Measurements from ENCODE around the gene EGF.
"Not testable (repeated sequence)": the region's sequence is repeated elsewhere in the genome, so short reads cannot be mapped to it uniquely, and the experiment has no call there.

The EGF gene

DNA sequence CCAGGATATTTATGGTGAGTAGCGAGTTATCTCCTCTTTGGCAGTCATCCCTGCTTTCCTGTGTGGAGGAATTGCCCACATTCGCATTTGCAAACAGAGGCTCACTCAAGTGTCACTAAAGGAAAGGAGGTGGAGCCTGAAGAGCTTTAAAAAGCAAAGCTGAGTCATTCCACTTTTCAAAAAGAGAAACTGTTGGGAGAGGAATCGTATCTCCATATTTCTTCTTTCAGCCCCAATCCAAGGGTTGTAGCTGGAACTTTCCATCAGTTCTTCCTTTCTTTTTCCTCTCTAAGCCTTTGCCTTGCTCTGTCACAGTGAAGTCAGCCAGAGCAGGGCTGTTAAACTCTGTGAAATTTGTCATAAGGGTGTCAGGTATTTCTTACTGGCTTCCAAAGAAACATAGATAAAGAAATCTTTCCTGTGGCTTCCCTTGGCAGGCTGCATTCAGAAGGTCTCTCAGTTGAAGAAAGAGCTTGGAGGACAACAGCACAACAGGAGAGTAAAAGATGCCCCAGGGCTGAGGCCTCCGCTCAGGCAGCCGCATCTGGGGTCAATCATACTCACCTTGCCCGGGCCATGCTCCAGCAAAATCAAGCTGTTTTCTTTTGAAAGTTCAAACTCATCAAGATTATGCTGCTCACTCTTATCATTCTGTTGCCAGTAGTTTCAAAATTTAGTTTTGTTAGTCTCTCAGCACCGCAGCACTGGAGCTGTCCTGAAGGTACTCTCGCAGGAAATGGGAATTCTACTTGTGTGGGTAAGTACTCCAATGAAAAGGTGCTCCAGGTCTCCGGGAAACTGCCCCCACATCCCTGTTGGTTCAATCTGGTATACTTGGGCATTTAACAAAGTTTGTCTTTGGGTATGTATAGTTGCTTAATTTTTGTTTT is at the start of gene EGF:
Gene EGF (plus strand): TSS at position 178 of the 890 bp plus-strand sequence. CDS start 453 bp downstream, at position 631.
- no peak for DNase-seq

- DNase-seq: no peak
Observed at GRCh38 chr4:109864134-109864533, 48.5 kb upstream of the EGF start.

DNA sequence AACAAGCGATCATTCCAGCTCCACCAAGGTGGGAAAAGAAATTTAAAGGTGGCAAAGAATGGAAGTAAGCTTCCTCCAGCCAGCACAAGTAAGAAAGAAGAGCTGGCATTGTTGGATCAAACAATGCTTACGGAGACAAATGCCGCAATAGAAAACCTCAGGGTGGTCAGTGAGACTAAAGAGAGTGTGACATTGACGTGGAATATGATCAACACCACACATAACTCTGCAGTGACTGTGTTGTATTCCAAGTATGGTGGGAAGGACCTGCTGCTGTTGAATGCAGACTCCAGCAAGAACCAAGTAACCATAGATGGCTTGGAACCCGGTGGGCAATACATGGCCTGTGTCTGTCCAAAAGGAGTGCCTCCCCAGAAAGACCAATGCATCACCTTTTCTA is 42.6 kb upstream of the EGF start:
- DNase-seq: no peak

DNA sequence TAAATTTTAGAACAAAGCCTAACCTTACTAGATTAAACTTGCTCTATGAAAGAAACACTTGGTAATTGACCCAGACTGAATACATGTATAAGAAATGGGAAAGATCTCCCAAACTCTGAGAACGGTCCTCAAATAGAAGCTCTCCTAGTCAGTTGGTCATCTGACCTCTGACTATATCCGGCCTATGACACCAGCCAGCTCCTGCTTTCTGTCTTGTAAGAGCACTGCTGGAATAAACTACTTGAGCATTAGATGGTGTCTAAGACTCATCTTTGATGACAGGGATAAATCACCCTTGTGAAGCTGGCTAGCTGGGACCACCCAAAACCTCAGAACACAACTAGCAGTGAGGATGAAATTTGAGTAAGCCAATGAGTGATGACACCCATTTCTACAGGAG is 40.6 kb upstream of the EGF start:
- no peak for DNase-seq

- no peak for DNase-seq
Observed at GRCh38 chr4:109872950-109873656, 39.6 kb upstream of the EGF start.

- no peak for DNase-seq
Observed at GRCh38 chr4:109873791-109874514, 38.7 kb upstream of the EGF start.

GRCh38 chr4:109875106-109875505 is 37.6 kb upstream of the EGF start:
- DNase-seq: no peak

- DNase-seq: not testable (repeated sequence)
Observed at GRCh38 chr4:109875553-109875952, 37.1 kb upstream of the EGF start.

- no peak for DNase-seq
Observed at GRCh38 chr4:109876634-109877265, 35.9 kb upstream of the EGF start.

GRCh38 chr4:109877400-109877799 is 35.3 kb upstream of the EGF start:
- no peak for DNase-seq

DNA sequence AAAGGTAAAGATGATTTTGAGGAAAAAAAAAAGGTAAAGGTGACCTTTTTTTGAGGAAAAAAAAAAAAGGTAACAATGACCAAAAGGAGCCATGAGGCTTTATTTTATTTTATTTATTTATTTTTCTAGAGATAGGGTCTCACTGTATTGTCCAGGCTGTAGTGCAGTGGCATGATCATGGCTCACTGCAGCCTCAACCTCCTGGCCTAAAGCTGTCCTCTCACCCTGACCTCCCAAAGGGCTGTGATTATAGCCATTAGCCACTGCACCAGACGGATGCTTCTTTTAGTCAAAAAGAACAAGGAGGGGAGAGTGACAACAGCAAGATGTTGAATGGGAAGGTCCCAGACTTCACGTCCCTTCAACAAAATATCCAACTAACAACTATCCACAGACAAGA is 34.3 kb upstream of the EGF start:
- DNase-seq: no peak

DNA sequence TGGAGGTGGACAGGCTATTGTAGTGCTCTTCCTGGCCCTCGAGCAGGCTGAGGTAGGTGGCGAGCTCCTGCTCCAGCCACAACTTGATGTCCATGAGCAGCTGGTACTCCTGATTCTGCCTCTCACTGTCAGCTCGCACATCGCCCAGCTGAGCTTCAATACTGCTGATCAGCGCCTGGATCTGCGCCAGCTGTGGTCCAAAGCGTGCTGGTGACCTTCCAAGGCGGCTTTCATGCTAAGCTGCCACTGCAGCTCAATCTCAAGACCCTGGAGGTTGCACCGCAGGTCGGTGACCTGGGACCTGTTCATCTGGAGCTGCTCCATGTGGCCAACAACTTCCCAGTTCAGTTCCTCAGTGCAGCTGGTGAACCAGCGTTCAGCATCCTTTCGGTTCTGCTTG is 33.6 kb upstream of the EGF start:
- DNase-seq: no peak

GRCh38 chr4:109879636-109880314 is 32.9 kb upstream of the EGF start:
- no peak for DNase-seq

GRCh38 chr4:109886303-109886702 is 26.4 kb upstream of the EGF start:
- DNase-seq: no peak

- no peak for DNase-seq
Observed at GRCh38 chr4:109887071-109887470, 25.6 kb upstream of the EGF start.

- no peak for DNase-seq
Observed at GRCh38 chr4:109890076-109890475, 22.6 kb upstream of the EGF start.

- DNase-seq: no peak
Observed at GRCh38 chr4:109902559-109903251, 10.0 kb upstream of the EGF start.

DNA sequence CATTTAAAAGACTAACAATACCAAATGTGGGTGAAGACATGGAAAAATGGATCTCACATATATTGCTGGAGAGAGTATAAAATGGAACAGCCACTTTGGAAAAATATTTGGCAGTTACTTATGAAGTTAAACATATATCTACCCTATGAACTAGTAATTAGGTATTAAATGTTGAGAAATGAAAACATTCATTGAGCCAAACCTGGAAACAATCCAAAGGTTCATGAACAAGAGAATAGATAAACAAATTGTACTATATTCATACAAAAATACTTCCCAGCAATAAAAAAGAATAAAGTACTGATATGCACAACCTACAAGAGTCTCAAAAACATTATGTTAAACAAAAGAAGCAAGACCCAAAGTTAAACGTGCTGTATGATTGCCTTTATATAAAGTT is 4.0 kb upstream of the EGF start:
- no peak for DNase-seq

- DNase-seq: no peak
Observed at GRCh38 chr4:109910256-109910655, 2.4 kb upstream of the EGF start.

DNA sequence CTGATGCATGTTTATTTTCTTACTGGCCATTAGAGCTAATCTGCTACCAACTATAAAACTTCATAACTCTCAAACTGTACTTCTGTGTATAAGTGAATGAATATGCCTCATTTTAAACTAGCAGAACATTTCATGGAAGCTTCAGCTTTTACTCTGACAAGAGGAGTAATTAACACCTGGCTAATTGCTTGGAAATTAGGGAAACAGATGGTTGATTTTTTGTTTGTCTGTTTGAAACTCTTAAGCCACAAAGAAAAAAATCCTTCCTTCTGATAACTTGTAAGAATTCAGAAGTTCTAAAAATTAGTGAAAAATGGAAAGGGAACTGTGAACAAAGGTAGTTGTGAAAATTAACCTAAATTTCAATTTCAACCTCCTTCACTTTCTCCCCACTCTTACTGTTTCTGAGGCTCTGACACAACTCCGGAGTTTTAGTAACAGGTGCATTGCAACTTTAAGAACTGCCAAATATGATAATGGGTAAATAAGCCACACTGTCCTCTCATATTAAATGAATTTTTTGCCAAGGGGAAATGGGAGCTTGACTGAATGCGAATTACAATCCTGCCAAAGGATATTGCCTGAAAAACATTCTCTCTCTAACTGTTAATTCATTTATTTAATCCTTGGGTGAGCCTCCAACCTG is 1.0 kb downstream of the EGF start:
- DNase-seq: no peak

- DNase-seq: no peak
Observed at GRCh38 chr4:109914322-109914721, 1.6 kb downstream of the EGF start.

Measured in CD4-positive, alpha-beta T cell treated with Interleukin-4 for 4 hours (primary cell).